Keratinocyte (primary cell): ENCODE data around the gene BRF1. TPM values are rescaled to one million over a fixed set of nuclear protein-coding genes. Genes with fewer than 3 reads are reported as not detected.

Experiments used
- DNase-seq: peaks from one replicate; pipeline ENCODE4 v3.0.0-alpha.2; 2011; ENCODE audit warnings: low read depth, missing footprints, low spot score
- FAIRE-seq: peaks from 2 replicates; lab custom pipeline; 2011; peaks lifted over from hg19 to GRCh38; lab: Jason Lieb, UNC
- H2AFZ ChIP-seq: 2 replicates; pipeline ENCODE4 v1.6.0; 2012; ENCODE audit warnings: low read length, control low read depth, inconsistent platforms; ENCODE audit not compliant: control insufficient read depth
- H3K27ac ChIP-seq: 2 replicates; pipeline ENCODE4 v1.5.1; 2011; ENCODE audit warnings: low read length; ENCODE audit not compliant: control insufficient read depth, insufficient read depth
- H3K27me3 ChIP-seq: 3 replicates; pipeline ENCODE4 v1.6.0; 2011; ENCODE audit warnings: low read length; ENCODE audit not compliant: control insufficient read depth, insufficient read depth; ENCODE audit errors: extremely low read depth
- H3K36me3 ChIP-seq, 2 experiments: 2 replicates in 1 of 2; 3 replicates in 1 of 2; pipeline ENCODE4 v1.5.1; 2011; ENCODE audit warnings: low read length in 2 of 2, mild to moderate bottlenecking in 1 of 2; ENCODE audit not compliant: control insufficient read depth in 2 of 2, insufficient read depth in 2 of 2; ENCODE audit errors: extremely low read depth in 1 of 2
- H3K4me1 ChIP-seq: 3 replicates; pipeline ENCODE4 v1.5.1; 2011; ENCODE audit warnings: low read length; ENCODE audit not compliant: control insufficient read depth, insufficient read depth; ENCODE audit errors: extremely low read depth
- H3K4me2 ChIP-seq: 3 replicates; pipeline ENCODE4 v1.6.0; 2011; ENCODE audit warnings: low read depth, low read length; ENCODE audit not compliant: control insufficient read depth, insufficient read depth; ENCODE audit errors: extremely low read depth
- H3K4me3 ChIP-seq, 3 experiments: fragments of 200-600 bp in 1 of 3; sonication (generic) in 1 of 3; 2 replicates in 2 of 3; 3 replicates in 1 of 3; pipeline ENCODE4 v1.5.1; 2011 to 2016; ENCODE audit warnings: low read length in 3 of 3, mild to moderate bottlenecking in 3 of 3, control low read depth in 2 of 3, inconsistent platforms in 1 of 3, low read depth in 1 of 3, mixed read lengths in 1 of 3, mixed run types in 1 of 3, moderate library complexity in 1 of 3; ENCODE audit not compliant: control insufficient read depth in 2 of 3, insufficient read depth in 2 of 3; ENCODE audit errors: extremely low read depth in 1 of 3
- H3K79me2 ChIP-seq: 2 replicates; pipeline ENCODE4 v1.6.0; 2012; ENCODE audit warnings: low read length; ENCODE audit not compliant: control insufficient read depth, insufficient read depth
- H3K9ac ChIP-seq: 3 replicates; pipeline ENCODE4 v1.6.0; 2011; ENCODE audit warnings: low read length; ENCODE audit not compliant: control insufficient read depth, insufficient read depth; ENCODE audit errors: extremely low read depth
- H3K9me1 ChIP-seq: 3 replicates; pipeline ENCODE4 v1.6.0; 2011; ENCODE audit warnings: low read length; ENCODE audit not compliant: control insufficient read depth, insufficient read depth; ENCODE audit errors: extremely low read depth
- H3K9me3 ChIP-seq: 2 replicates; pipeline ENCODE4 v1.5.1; 2012; ENCODE audit warnings: low read depth, low read length; ENCODE audit not compliant: control insufficient read depth
- H4K20me1 ChIP-seq: 3 replicates; pipeline ENCODE4 v1.6.0; 2011; ENCODE audit warnings: low read length; ENCODE audit not compliant: control insufficient read depth, insufficient read depth; ENCODE audit errors: extremely low read depth
- EZH2 ChIP-seq: IDR thresholded peaks from one replicate; pipeline ENCODE4 v1.6.1; 2012; ENCODE audit warnings: inconsistent platforms, mild to moderate bottlenecking, low read length, moderate library complexity
- dilution Hi-C: fragments of 300-500 bp; cut with MboI; formaldehyde crosslinking; loops from one replicate; pipeline ENCODE4 v1.7.0; 2020; ENCODE audit warnings: low sequenced_read_pairs; ENCODE audit not compliant: extremely low pct_ligation_motif_present
- polyA plus RNA-seq, 5 experiments: library from polyadenylated mRNA; depleted of rRNA in 3 of 5; stranded (reverse) in 3 of 5; stranded (forward) in 1 of 5; unstranded in 1 of 5; fragments of >200 nt; gene quantifications; 1 replicate in 1 of 5; 2 replicates in 3 of 5; 3 replicates in 1 of 5; pipeline versions ENCODE4 v1.2.1 to v1.2.3, GENCODE V29; 2011 to 2012; ENCODE audit warnings: missing spikeins in 2 of 5, low read depth in 1 of 5, low replicate concordance in 1 of 5
- TF ChIP-seq, protein P1 (sequence below), 3 experiments: IDR thresholded peaks in 1 of 3; conservative IDR thresholded peaks in 1 of 3; optimal IDR thresholded peaks in 1 of 3; 2 replicates in 2 of 3; 3 replicates in 1 of 3; pipeline versions ENCODE3 to v1.5.1; 2011; ENCODE audit warnings: low read length in 3 of 3, mild to moderate bottlenecking in 3 of 3, moderate library complexity in 2 of 3, control low read depth in 1 of 3, inconsistent platforms in 1 of 3; ENCODE audit not compliant: insufficient read depth in 2 of 3; ENCODE audit errors: extremely low read depth in 1 of 3

BRF1 gene
- polyA plus RNA-seq, 1 donor (not counting 4 experiments of a cell fraction or from before 2014, with no cell fraction given): 6.5 TPM

DNA sequence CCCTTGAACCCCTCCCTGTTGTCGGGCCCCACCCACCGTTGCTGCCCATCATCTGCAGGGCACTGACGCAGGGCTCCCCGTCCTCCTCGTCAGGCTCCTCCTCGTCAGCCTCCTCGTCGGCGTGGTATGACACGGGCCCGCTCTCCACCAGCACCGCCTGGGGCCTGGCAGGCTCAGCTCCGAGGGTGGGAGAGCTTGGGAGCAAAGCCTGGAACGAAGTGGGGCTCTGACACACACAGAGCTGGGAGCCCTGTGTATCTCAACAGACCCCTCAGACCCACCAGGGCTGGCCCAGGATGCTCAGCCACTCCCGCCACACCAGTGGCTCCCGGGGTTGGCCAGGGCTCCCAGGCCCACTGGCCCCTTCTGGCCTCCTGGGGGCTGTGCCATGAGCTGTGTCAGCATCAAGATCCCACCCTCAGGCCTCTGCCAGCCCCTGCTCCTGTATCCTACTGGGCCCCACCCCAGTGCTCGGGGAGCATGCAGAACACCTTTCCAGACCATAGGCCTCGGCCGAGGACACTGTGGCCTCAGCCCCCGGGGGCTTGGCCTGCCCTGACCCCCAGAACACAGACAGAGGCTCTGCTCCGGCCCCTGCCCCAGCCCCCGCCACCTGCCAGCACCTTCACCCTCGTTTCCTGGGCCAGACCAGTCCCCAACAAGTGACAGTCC lies 89.6 kb downstream of the BRF1 start:
- TF ChIP-seq, protein P1, sequence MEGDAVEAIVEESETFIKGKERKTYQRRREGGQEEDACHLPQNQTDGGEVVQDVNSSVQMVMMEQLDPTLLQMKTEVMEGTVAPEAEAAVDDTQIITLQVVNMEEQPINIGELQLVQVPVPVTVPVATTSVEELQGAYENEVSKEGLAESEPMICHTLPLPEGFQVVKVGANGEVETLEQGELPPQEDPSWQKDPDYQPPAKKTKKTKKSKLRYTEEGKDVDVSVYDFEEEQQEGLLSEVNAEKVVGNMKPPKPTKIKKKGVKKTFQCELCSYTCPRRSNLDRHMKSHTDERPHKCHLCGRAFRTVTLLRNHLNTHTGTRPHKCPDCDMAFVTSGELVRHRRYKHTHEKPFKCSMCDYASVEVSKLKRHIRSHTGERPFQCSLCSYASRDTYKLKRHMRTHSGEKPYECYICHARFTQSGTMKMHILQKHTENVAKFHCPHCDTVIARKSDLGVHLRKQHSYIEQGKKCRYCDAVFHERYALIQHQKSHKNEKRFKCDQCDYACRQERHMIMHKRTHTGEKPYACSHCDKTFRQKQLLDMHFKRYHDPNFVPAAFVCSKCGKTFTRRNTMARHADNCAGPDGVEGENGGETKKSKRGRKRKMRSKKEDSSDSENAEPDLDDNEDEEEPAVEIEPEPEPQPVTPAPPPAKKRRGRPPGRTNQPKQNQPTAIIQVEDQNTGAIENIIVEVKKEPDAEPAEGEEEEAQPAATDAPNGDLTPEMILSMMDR (optimal IDR thresholded peaks at IDR 0.05 in 1 of 3, IDR thresholded peaks at IDR 0.05 in 1 of 3, conservative IDR thresholded peaks at IDR 0.05 in 1 of 3; ENCODE audit: extremely low read depth in 1 of 3, insufficient read depth in 2 of 3, low read length in 3 of 3): no peak
- TF ChIP-seq EZH2: no peak
- FAIRE-seq (no peak), DNase-seq (no peak)
- no peaks in the 10 kb centered on the region for H4K20me1 ChIP-seq
- H3K27me3 ChIP-seq: no peaks in the 10 kb centered on the region
- H3K4me3 ChIP-seq: no peak overlapping the region
- no peaks in the 10 kb centered on the region for H3K79me2 ChIP-seq
- no peaks in the 10 kb centered on the region for H3K9me3 ChIP-seq
- H3K27ac ChIP-seq: no peak overlapping the region
- no peak overlapping the region for H3K4me2 ChIP-seq
- peaks cover 0 to 12% of the 10 kb centered on the region in 2 experiments for H3K36me3 ChIP-seq
- dilution Hi-C loops: no loop called here
- no peak overlapping the region for H2AFZ ChIP-seq
- no peaks in the 10 kb centered on the region for H3K4me1 ChIP-seq
- H3K9me1 ChIP-seq: no peaks in the 10 kb centered on the region
- no peak overlapping the region for H3K9ac ChIP-seq

DNA sequence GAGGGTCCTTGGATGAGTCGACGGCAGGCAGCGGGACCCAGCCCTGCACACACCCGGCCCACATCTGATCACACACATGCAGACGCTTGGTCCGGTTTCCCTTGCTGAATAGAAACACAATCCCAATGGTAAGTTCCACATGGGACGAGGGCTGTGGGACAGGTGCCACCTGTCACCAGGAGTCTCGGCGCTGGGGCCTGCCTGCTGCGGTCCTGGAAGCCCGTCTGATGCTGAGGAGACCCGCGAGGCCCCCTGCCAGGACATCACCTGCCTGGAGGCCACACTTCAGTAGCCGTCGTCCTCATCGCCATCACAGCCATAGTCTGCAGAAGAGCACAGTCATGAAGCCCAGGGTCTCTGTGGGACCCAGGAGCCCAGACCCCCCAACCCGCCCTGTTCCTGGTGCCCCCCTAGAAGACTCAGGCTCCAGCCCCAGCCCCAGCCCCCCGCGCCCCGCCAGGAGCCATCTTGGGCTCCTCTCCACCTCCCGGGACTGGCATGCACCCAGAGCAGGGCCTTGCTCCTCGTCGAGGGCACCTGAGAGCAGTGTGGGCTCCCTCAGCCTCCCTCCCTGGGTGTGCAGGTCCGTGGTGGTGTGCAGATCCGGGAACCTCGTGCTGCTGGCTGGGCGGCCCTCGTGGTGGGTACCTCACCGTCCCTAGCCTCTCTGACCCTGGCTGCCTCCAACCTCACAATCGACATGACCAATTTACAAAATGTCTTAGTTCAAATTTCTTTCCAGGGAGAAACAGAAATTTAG lies 90.4 kb downstream of the BRF1 start:
- H3K9me3 ChIP-seq: no peaks in the 10 kb centered on the region
- FAIRE-seq: no peak
- dilution Hi-C loops: no loop called here

More for the DNA sequence above, 90.4 kb downstream of the BRF1 start:
- H3K4me2 ChIP-seq: no peak overlapping the region
- no peak overlapping the region for H3K9ac ChIP-seq
- H3K27ac ChIP-seq: no peak overlapping the region
- H4K20me1 ChIP-seq: no peaks in the 10 kb centered on the region
- H3K4me1 ChIP-seq: no peaks in the 10 kb centered on the region
- no peak overlapping the region for H3K4me3 ChIP-seq
- no peaks in the 10 kb centered on the region for H3K9me1 ChIP-seq
- H3K36me3 ChIP-seq: peaks cover 0 to 12% of the 10 kb centered on the region in 2 experiments
- no peaks in the 10 kb centered on the region for H3K79me2 ChIP-seq
- no peak overlapping the region for H2AFZ ChIP-seq
- DNase-seq: no peak
- TF ChIP-seq EZH2: no peak
- TF ChIP-seq, protein P1 (optimal IDR thresholded peaks at IDR 0.05 in 1 of 3, IDR thresholded peaks at IDR 0.05 in 1 of 3, conservative IDR thresholded peaks at IDR 0.05 in 1 of 3; ENCODE audit: extremely low read depth in 1 of 3, insufficient read depth in 2 of 3, low read length in 3 of 3): no peak
- no peaks in the 10 kb centered on the region for H3K27me3 ChIP-seq
